Measurements from ENCODE around the gene PPP1CB. TPM values are rescaled to one million over a fixed set of nuclear protein-coding genes. Genes with fewer than 3 reads are reported as not detected.

The PPP1CB gene
- polyA plus RNA-seq, 2 of the 4 experiments (the other 2 are of a cell fraction), result 147 to 188 TPM

DNA sequence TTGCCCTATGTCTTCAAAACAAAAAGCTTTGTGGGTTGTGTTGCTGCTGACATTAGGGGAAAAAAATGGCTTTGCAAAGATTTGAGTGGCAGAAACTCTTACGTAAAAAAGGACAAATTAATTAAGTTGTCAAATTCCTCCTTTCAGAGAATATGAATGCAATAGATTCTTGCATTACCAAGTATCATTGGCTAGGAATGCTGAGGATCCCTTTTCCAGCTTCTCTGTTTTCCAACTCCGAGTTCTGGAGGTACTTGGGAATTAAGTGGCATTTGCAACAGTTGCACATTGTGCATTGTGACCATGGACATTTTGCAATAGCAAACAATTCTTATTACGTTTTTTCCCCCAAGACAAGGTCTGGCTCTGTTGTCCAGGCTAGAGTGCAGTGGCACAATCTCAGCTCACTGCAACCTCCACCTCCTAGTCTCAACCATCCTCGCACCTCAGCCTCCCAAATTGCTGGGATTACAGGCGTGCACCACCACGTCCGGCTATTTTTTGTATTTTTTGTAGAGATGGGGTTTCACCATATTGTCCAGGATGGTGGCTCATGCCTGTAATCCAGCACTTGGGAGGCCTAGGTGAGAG is 29.9 kb upstream of the PPP1CB start:
- H3K4me1 ChIP-seq, result peaks cover 11% of the 10 kb centered on the region
- WGBS (ENCODE audit: missing lambda C conversion rate), result 85% methylated on average over 7 of the region's 7 CpGs
- DNase-seq (ENCODE audit: low read depth in 1 of 2, low spot score in 1 of 2) (no peak), ATAC-seq (no peak), FAIRE-seq (no peak)
- CTCF ChIA-PET, result interaction anchor here (0.6 to 3.7 kb wide), 9 partner anchors 8 to 155 kb away, joined by 3 to 12 read pairs (median 3); no protein-coding TSS in a partner anchor
- POLR2A ChIA-PET, result no interaction called here
- no peak overlapping the region for H3K27ac ChIP-seq
- H3K4me2 ChIP-seq, result no peak overlapping the region
- no peak for TF ChIP-seq CBX2 (IDR thresholded peaks at IDR 0.05; ENCODE audit: borderline replicate concordance, low read depth)
- TF ChIP-seq ESRRA (IDR thresholded peaks at IDR 0.05; ENCODE audit: borderline replicate concordance, low read length), result no peak
- TF ChIP-seq NPAS2 (CRISPR knock-in tag; IDR thresholded peaks at IDR 0.05; ENCODE audit: borderline replicate concordance), result no peak
- TF ChIP-seq CHD4 (IDR thresholded peaks at IDR 0.05; ENCODE audit: borderline replicate concordance), result no peak
- TF ChIP-seq, protein P1, sequence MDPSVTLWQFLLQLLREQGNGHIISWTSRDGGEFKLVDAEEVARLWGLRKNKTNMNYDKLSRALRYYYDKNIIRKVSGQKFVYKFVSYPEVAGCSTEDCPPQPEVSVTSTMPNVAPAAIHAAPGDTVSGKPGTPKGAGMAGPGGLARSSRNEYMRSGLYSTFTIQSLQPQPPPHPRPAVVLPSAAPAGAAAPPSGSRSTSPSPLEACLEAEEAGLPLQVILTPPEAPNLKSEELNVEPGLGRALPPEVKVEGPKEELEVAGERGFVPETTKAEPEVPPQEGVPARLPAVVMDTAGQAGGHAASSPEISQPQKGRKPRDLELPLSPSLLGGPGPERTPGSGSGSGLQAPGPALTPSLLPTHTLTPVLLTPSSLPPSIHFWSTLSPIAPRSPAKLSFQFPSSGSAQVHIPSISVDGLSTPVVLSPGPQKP (IDR thresholded peaks at IDR 0.05; ENCODE audit: low read depth, low read length), result no peak
- TF ChIP-seq, protein P2, sequence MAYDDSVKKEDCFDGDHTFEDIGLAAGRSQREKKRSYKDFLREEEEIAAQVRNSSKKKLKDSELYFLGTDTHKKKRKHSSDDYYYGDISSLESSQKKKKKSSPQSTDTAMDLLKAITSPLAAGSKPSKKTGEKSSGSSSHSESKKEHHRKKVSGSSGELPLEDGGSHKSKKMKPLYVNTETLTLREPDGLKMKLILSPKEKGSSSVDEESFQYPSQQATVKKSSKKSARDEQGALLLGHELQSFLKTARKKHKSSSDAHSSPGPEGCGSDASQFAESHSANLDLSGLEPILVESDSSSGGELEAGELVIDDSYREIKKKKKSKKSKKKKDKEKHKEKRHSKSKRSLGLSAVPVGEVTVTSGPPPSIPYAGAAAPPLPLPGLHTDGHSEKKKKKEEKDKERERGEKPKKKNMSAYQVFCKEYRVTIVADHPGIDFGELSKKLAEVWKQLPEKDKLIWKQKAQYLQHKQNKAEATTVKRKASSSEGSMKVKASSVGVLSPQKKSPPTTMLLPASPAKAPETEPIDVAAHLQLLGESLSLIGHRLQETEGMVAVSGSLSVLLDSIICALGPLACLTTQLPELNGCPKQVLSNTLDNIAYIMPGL (CRISPR knock-in tag; IDR thresholded peaks at IDR 0.05; ENCODE audit: borderline replicate concordance), result no peak
- no peak for TF ChIP-seq E2F6 (IDR thresholded peaks at IDR 0.05; ENCODE audit: borderline replicate concordance, low read depth)
- TF ChIP-seq HDAC2 (IDR thresholded peaks at IDR 0.05), result no peak
- TF ChIP-seq EHMT2 (IDR thresholded peaks at IDR 0.05; ENCODE audit: low read depth), result no peak
- TF ChIP-seq, protein P3, sequence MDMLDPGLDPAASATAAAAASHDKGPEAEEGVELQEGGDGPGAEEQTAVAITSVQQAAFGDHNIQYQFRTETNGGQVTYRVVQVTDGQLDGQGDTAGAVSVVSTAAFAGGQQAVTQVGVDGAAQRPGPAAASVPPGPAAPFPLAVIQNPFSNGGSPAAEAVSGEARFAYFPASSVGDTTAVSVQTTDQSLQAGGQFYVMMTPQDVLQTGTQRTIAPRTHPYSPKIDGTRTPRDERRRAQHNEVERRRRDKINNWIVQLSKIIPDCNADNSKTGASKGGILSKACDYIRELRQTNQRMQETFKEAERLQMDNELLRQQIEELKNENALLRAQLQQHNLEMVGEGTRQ (IDR thresholded peaks at IDR 0.05), result no peak
- TF ChIP-seq RFX5 (IDR thresholded peaks at IDR 0.05), result no peak
- TF ChIP-seq TFCP2L1 (CRISPR knock-in tag; IDR thresholded peaks at IDR 0.05), result no peak
- TF ChIP-seq NFE2L2 (conservative IDR thresholded peaks at IDR 0.05; ENCODE audit: low read length), result no peak
- no peak for TF ChIP-seq REST (IDR thresholded peaks at IDR 0.05)
- TF ChIP-seq ZFP36 (IDR thresholded peaks at IDR 0.05; ENCODE audit: borderline replicate concordance, partially characterized antibody), result no peak
- H3K9me3 ChIP-seq, result no peaks in the 10 kb centered on the region
- no peak overlapping the region for H3K4me3 ChIP-seq

DNA sequence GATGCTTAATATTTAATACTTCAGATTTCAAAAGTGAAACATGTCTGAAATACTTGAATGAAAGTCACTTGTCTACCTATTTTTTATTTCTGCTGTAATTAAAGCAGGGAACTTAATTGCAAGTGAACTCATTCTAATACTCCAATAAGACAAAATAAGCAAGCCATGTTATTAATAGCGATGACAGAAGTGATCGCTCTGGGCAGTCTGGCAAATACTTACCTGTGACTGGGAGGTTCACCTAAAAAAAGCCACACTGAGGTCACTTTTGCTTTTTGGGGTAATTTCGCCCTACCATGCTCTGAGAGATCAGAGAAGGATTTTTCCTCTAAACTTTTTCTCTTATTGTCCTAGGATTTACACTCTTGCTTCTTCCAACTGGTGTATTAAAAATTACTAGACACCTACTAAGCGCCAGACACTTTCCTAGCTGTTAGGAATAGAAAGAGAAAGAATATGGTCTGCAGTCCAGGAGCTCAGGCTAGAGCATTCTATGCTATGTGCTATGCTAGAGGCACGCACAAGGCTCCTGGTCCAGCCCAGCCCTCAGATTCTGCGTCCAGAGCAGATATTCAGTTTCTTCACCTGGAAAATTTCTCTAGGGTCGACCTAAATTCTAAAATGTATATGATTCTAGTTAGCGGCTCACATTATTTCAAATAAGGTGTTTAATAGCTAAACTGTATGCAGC is 26.5 kb upstream of the PPP1CB start:
- no peaks in the 10 kb centered on the region for H3K4me1 ChIP-seq
- no peak overlapping the region for H3K27ac ChIP-seq
- TF ChIP-seq ZC3H11A (IDR thresholded peaks at IDR 0.05), result no peak
- no peak for TF ChIP-seq HOXB13 (CRISPR knock-in tag; IDR thresholded peaks at IDR 0.05; ENCODE audit: low read depth)
- no peak for TF ChIP-seq PBX3 (IDR thresholded peaks at IDR 0.05)
- no peak overlapping the region for H3K4me2 ChIP-seq
- H3K4me3 ChIP-seq, result no peak overlapping the region
- no peak for FAIRE-seq
- peak in 1 of 2 experiments; percentile 43; a peak in 1 of 6 replicates for ATAC-seq
- ChIA-PET CTCF (interaction anchor here (0.7 to 1.4 kb wide), 4 partner anchors 32 to 131 kb away, joined by 3 to 4 read pairs (median 3); no protein-coding TSS in a partner anchor), POLR2A (interaction anchor here (3.1 kb wide), 1 partner anchor 26 kb away, joined by 10 read pairs; the partner anchor contains the start of gene PPP1CB)
- no peaks in the 10 kb centered on the region for H3K9me3 ChIP-seq
- 78% methylated on average over 8 of the region's 8 CpGs for WGBS (ENCODE audit: missing lambda C conversion rate)
- no peak for DNase-seq (ENCODE audit: low read depth in 1 of 2, low spot score in 1 of 2)
